ENCODE results near the gene YTHDC2. TPM values are rescaled to one million over a fixed set of nuclear protein-coding genes. Genes with fewer than 3 reads are reported as not detected.

YTHDC2 gene
- total and polyA plus RNA-seq, 2 of the 13 experiments (the other 11 are each of a cell fraction or from before 2014, with no cell fraction given): 6.7 to 17.8 TPM

DNA sequence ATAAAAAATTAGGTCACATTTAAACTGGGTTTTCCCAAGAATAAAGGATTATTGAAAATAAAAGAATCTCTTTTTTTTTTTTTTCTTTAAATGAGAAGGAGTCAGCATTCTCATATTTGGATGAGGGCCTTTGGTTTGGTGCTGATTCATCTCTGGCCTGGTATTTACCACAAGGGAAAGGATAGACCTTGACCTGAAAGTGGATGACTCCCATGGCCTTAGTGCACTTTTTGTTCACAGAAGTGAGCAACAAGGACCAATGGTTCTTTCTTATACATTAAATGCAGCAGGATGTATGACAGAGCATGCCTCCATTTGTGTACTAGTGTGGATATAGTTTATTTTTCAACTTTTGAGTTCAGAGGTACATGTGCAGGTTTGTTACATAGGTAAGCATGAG, 6.9 kb downstream of the YTHDC2 start (continued):
- TF ChIP-seq, protein P1, sequence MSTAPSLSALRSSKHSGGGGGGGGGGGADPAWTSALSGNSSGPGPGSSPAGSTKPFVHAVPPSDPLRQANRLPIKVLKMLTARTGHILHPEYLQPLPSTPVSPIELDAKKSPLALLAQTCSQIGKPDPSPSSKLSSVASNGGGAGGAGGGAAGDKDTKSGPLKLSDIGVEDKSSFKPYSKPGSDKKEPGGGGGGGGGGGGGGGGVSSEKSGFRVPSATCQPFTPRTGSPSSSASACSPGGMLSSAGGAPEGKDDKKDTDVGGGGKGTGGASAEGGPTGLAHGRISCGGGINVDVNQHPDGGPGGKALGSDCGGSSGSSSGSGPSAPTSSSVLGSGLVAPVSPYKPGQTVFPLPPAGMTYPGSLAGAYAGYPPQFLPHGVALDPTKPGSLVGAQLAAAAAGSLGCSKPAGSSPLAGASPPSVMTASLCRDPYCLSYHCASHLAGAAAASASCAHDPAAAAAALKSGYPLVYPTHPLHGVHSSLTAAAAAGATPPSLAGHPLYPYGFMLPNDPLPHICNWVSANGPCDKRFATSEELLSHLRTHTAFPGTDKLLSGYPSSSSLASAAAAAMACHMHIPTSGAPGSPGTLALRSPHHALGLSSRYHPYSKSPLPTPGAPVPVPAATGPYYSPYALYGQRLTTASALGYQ (CRISPR knock-in tag; IDR thresholded peaks at IDR 0.05): no peak
- TF ChIP-seq NFIC (IDR thresholded peaks at IDR 0.05; ENCODE audit: low read length) (no peak), ZNF589 (CRISPR knock-in tag; conservative IDR thresholded peaks at IDR 0.05) (no peak), SYNCRIP (IDR thresholded peaks at IDR 0.05; ENCODE audit: insufficient read depth, low read depth, low read length) (no peak), ZNF670 (CRISPR knock-in tag; IDR thresholded peaks at IDR 0.05; ENCODE audit: borderline replicate concordance) (no peak), ZBTB49 (CRISPR knock-in tag; IDR thresholded peaks at IDR 0.05; ENCODE audit: borderline replicate concordance) (no peak), CCAR2 (optimal IDR thresholded peaks at IDR 0.05; ENCODE audit: low read depth, low read length) (no peak), ZNF660 (CRISPR knock-in tag; IDR thresholded peaks at IDR 0.05; ENCODE audit: borderline replicate concordance, low read depth) (no peak), ZNF570 (CRISPR knock-in tag; IDR thresholded peaks at IDR 0.05; ENCODE audit: borderline replicate concordance) (no peak), KDM5B (CRISPR knock-in tag; IDR thresholded peaks at IDR 0.05; ENCODE audit: borderline replicate concordance) (no peak)

Data from HepG2 (cell line).